Neuronal stem cell (in vitro differentiated cells): ENCODE results near the gene ECHDC1.

Experiments used
- DNase-seq: peaks from one replicate; pipeline ENCODE4 v3.0.0-alpha.2; 2013; ENCODE audit warnings: low spot score
- H2AFZ ChIP-seq: one replicate; pipeline ENCODE4 v1.6.1; 2013; ENCODE audit warnings: mild to moderate bottlenecking, low read length, inconsistent platforms
- H2AK5ac ChIP-seq: 2 replicates; pipeline ENCODE4 v1.6.1; 2013; ENCODE audit warnings: low read depth, mild to moderate bottlenecking, inconsistent platforms, low read length, moderate library complexity, mixed read lengths
- H2BK120ac ChIP-seq: 2 replicates; pipeline ENCODE4 v1.6.1; 2013; ENCODE audit warnings: low read depth, mild to moderate bottlenecking, inconsistent platforms, low read length, moderate library complexity, mixed read lengths
- H2BK12ac ChIP-seq: one replicate; pipeline ENCODE4 v1.6.1; 2013; ENCODE audit warnings: low read length, inconsistent platforms
- H2BK15ac ChIP-seq: 2 replicates; pipeline ENCODE4 v1.6.1; 2013; ENCODE audit warnings: mild to moderate bottlenecking, low read length, inconsistent platforms, mixed read lengths
- H2BK5ac ChIP-seq: one replicate; pipeline ENCODE4 v1.6.1; 2013; ENCODE audit warnings: inconsistent platforms, mild to moderate bottlenecking, low read length, moderate library complexity
- H3K14ac ChIP-seq: one replicate; pipeline ENCODE4 v1.6.1; 2013; ENCODE audit warnings: low read length, inconsistent platforms
- H3K18ac ChIP-seq: 2 replicates; pipeline ENCODE4 v1.6.1; 2013; ENCODE audit warnings: low read length, inconsistent platforms
- H3K23ac ChIP-seq: 2 replicates; pipeline ENCODE4 v1.6.1; 2013; ENCODE audit warnings: low read depth, mild to moderate bottlenecking, mixed read lengths, low read length, inconsistent platforms; ENCODE audit not compliant: poor library complexity
- H3K27ac ChIP-seq: replicated peaks from 3 replicates; pipeline ENCODE4 v1.5.1; 2013; ENCODE audit warnings: low read length, inconsistent platforms
- H3K27me3 ChIP-seq, 3 experiments: 2 replicates each; pipeline ENCODE4 v1.6.1; 2013; ENCODE audit warnings: low read length in 3 of 3, mild to moderate bottlenecking in 2 of 3, inconsistent platforms in 1 of 3, low read depth in 1 of 3, mixed read lengths in 1 of 3, moderate library complexity in 1 of 3; ENCODE audit not compliant: control insufficient read depth in 3 of 3, insufficient read depth in 3 of 3
- H3K36me3 ChIP-seq, 2 donors: replicated peaks in 1 of 2; 2 replicates each; pipeline ENCODE4 v1.6.1; 2013; ENCODE audit warnings: low read length in 2 of 2; ENCODE audit not compliant: control insufficient read depth in 2 of 2, insufficient read depth in 2 of 2
- H3K4ac ChIP-seq: 2 replicates; pipeline ENCODE4 v1.6.1; 2013; ENCODE audit warnings: inconsistent platforms, mild to moderate bottlenecking, low read length, moderate library complexity
- H3K4me1 ChIP-seq, 2 donors: 1 replicate in 1 of 2; 2 replicates in 1 of 2; pipeline ENCODE4 v1.6.1; 2013; ENCODE audit warnings: low read length in 2 of 2, low read depth in 1 of 2; ENCODE audit not compliant: control insufficient read depth in 2 of 2, insufficient read depth in 1 of 2
- H3K4me2 ChIP-seq: one replicate; pipeline ENCODE4 v1.6.1; 2013; ENCODE audit warnings: mild to moderate bottlenecking, low read length, inconsistent platforms; ENCODE audit not compliant: insufficient read depth, poor library complexity, severe bottlenecking
- H3K4me3 ChIP-seq, 2 donors: 2 replicates each; pipeline ENCODE4 v1.5.1; 2013; ENCODE audit warnings: low read length in 2 of 2, mild to moderate bottlenecking in 2 of 2, inconsistent platforms in 1 of 2, moderate library complexity in 1 of 2
- H3K79me1 ChIP-seq: one replicate; pipeline ENCODE4 v1.6.1; 2013; ENCODE audit warnings: low read depth, mild to moderate bottlenecking, inconsistent platforms, low read length, moderate library complexity
- H3K9ac ChIP-seq: one replicate; pipeline ENCODE4 v1.6.1; 2013; ENCODE audit warnings: mild to moderate bottlenecking, low read depth, low read length, inconsistent platforms; ENCODE audit not compliant: poor library complexity
- H3K9me3 ChIP-seq, 2 donors: replicated peaks in 1 of 2; 2 replicates each; pipeline versions ENCODE3 to v1.6.1; 2013; ENCODE audit warnings: low read length in 2 of 2, mild to moderate bottlenecking in 2 of 2, inconsistent platforms in 1 of 2, low read depth in 1 of 2, mixed read lengths in 1 of 2, moderate library complexity in 1 of 2; ENCODE audit not compliant: control insufficient read depth in 2 of 2, insufficient read depth in 1 of 2
- H4K8ac ChIP-seq: one replicate; pipeline ENCODE4 v1.6.1; 2013; ENCODE audit warnings: low read depth, mild to moderate bottlenecking, inconsistent platforms, low read length, moderate library complexity
- H4K91ac ChIP-seq: one replicate; pipeline ENCODE4 v1.6.1; 2013; ENCODE audit warnings: low read length, low read depth, mild to moderate bottlenecking, inconsistent platforms; ENCODE audit not compliant: poor library complexity
- WGBS, 2 donors: extraction: QIAGEN DNeasy Blood & Tissue Kit; methylation state at CpG; one replicate each; pipeline ENCODE4 v1.1.7; 2013; ENCODE audit warnings: missing lambda C conversion rate in 2 of 2, mixed read lengths in 1 of 2; ENCODE audit not compliant: insufficient read length in 2 of 2, insufficient replicate concordance in 1 of 2; ENCODE audit errors: extremely low coverage in 2 of 2; 5-methylcytosine and 5-hydroxymethylcytosine counted together

The ECHDC1 gene

DNA sequence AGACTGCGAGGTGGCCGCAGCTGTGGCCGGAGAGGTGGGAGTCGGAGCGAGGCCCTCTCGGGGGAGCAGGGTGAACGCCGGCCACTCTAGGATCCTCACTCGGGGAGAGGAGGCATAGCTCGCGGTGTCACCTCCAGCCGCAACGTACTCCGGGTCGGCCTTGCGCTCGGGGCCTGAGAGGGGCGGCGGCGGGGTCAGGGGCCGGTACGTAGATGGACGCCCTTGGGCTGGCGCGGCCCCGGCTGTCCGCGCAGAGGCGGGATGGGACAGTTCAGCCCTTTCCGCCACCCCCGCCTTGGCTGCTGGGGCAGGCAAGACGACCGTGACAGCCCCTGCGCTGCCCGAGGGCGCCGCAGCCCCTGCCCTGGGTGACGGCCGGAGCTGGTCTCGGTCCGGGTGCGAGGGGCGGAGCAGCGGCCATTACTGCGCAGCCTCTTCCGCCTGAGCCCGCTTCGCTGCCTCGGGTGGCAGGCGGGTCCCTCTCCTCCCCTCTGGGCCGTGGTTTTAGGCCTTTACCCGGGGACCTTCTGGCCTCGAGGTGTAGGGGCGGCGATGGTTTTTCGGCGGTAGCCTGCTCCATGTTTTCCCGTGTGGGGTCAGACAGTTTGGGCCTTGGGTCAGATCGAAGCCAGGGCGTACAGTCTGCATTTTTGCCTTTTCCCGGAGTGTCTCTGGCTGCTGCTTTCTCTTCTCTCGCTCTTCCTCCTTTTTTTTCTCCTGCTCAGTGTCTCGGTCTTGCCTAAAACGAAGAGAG lies 76.3 kb downstream of the ECHDC1 start:
- H3K4me3 ChIP-seq, result peak overlapping the region; percentile 93 to 97
- H3K36me3 ChIP-seq, result peaks cover 0 to 16% of the 10 kb centered on the region in 2 donors
- H3K18ac ChIP-seq, result peak overlapping the region; percentile 99
- H3K27ac ChIP-seq, result peak overlapping the region; percentile 97
- H3K4me1 ChIP-seq, result no peaks in the 10 kb centered on the region
- peak overlapping the region; percentile 99 for H3K14ac ChIP-seq
- H3K9ac ChIP-seq, result peak overlapping the region; percentile 100
- peak overlapping the region; percentile 99 for H2AFZ ChIP-seq
- H2BK5ac ChIP-seq, result peak overlapping the region; percentile 99
- WGBS, 2 donors, result no CpG with 5 or more reads among the region's 64 CpGs
- peak overlapping the region; percentile 43 for H4K8ac ChIP-seq
- H4K91ac ChIP-seq, result peak overlapping the region; percentile 53
- peak overlapping the region; percentile 71 for H2AK5ac ChIP-seq
- H3K4me2 ChIP-seq, result peak overlapping the region; percentile 54
- no peaks in the 10 kb centered on the region for H3K27me3 ChIP-seq
- no peak for DNase-seq
- H2BK12ac ChIP-seq, result peak overlapping the region; percentile 41
- peak overlapping the region; percentile 38 for H2BK15ac ChIP-seq
- no peaks in the 10 kb centered on the region for H3K79me1 ChIP-seq
- H3K23ac ChIP-seq, result peak overlapping the region; percentile 98
- H3K4ac ChIP-seq, result no peak overlapping the region
- peaks cover 0 to 3% of the 10 kb centered on the region in 2 donors for H3K9me3 ChIP-seq
- peak overlapping the region; percentile 28 for H2BK120ac ChIP-seq

DNA sequence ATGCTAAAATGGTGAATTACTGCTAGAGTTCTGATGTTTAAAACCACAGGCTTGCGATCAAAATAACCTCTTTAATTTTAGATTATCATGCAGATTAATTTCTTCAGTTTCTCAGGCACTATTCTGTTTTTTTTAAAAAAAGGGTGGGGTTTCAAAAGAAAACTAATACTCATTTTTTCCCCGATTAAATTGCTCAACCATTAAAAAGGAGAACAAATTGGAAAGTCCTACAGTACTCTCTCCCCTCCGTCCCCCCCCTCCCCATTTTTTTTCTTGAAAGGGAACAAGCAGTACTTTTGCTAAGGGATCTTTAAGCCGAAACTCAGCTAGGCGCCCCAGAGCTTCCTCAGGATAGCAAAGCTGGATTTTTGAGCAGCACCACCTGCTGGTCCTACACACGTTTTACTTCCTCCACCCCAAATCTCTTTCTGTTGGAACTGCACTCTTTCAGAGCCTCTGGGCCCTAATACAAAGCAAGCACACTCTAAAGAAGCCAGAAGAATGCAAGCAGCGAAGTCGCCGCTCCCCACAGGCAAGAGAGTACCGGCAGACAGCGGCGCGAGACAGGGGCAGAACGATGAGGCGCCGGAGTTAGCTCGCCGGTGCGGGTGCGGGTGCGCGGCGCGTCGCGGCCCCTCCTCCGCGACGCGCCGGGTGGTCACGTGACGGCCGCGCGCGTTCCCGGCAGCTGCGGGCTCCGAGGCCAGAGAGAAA lies 77.1 kb downstream of the ECHDC1 start, which contains the start of gene RNF146:
Gene RNF146, plus strand, starts transcription at position 687 of the 714 bp plus-strand sequence. CDS start 13,475 bp downstream, outside the sequence.
- no CpG with 5 or more reads among the region's 40 CpGs for WGBS, 2 donors
- H2AFZ ChIP-seq, result peak within 1 kb of the TSS; percentile 99
- peak within 1 kb of the TSS; percentile 43 for H4K8ac ChIP-seq
- peak within 1 kb of the TSS; percentile 98 for H3K23ac ChIP-seq
- no peaks in the 10 kb centered on the region for H3K4me1 ChIP-seq
- H2BK120ac ChIP-seq, result peak within 1 kb of the TSS; percentile 28
- H3K27ac ChIP-seq, result peak within 1 kb of the TSS; percentile 97
- peak within 1 kb of the TSS; percentile 93 to 97 for H3K4me3 ChIP-seq
- peak within 1 kb of the TSS; percentile 54 for H3K4me2 ChIP-seq
- peak within 1 kb of the TSS; percentile 53 for H4K91ac ChIP-seq
- peaks cover 0 to 3% of the 10 kb centered on the region in 2 donors for H3K9me3 ChIP-seq
- H2BK12ac ChIP-seq, result peak within 1 kb of the TSS; percentile 41
- peak within 1 kb of the TSS; percentile 38 for H2BK15ac ChIP-seq
- H3K9ac ChIP-seq, result peak within 1 kb of the TSS; percentile 100
- H2BK5ac ChIP-seq, result peak within 1 kb of the TSS; percentile 99
- peak within 1 kb of the TSS; percentile 99 for H3K14ac ChIP-seq
- H3K4ac ChIP-seq, result no peak within 1 kb of the TSS
- H3K79me1 ChIP-seq, result no peaks in the 10 kb centered on the region
- peaks cover 0 to 8% of the 10 kb centered on the region in 2 donors for H3K36me3 ChIP-seq
- H2AK5ac ChIP-seq, result peak within 1 kb of the TSS; percentile 71
- peak within 1 kb of the TSS; percentile 99 for H3K18ac ChIP-seq
- no peaks in the 10 kb centered on the region for H3K27me3 ChIP-seq
- peak; percentile 85 for DNase-seq

- H3K79me1 ChIP-seq, result no peaks in the 10 kb centered on the region
- no peak overlapping the region for H2BK15ac ChIP-seq
- H4K8ac ChIP-seq, result no peak overlapping the region
- H2BK120ac ChIP-seq, result no peak overlapping the region
- no peak overlapping the region for H2BK12ac ChIP-seq
- no peaks in the 10 kb centered on the region for H3K36me3 ChIP-seq
- H3K4me1 ChIP-seq, result no peaks in the 10 kb centered on the region
- H3K14ac ChIP-seq, result no peak overlapping the region
- WGBS, 2 donors, result no CpG with 5 or more reads among the region's 4 CpGs
- no peak overlapping the region for H4K91ac ChIP-seq
- no peaks in the 10 kb centered on the region for H3K27me3 ChIP-seq
- H2AK5ac ChIP-seq, result no peak overlapping the region
- no peak overlapping the region for H3K4ac ChIP-seq
- H3K23ac ChIP-seq, result no peak overlapping the region
- no peak for DNase-seq
- no peak overlapping the region for H3K18ac ChIP-seq
- H2BK5ac ChIP-seq, result no peak overlapping the region
- H3K9me3 ChIP-seq, result no peaks in the 10 kb centered on the region
- H3K27ac ChIP-seq, result no peak overlapping the region
- no peak overlapping the region for H2AFZ ChIP-seq
- no peak overlapping the region for H3K9ac ChIP-seq
- no peak overlapping the region for H3K4me2 ChIP-seq
- H3K4me3 ChIP-seq, result no peak overlapping the region
Measured at GRCh38 chr6:127263481-127263880, 79.9 kb downstream of the ECHDC1 start.

DNA sequence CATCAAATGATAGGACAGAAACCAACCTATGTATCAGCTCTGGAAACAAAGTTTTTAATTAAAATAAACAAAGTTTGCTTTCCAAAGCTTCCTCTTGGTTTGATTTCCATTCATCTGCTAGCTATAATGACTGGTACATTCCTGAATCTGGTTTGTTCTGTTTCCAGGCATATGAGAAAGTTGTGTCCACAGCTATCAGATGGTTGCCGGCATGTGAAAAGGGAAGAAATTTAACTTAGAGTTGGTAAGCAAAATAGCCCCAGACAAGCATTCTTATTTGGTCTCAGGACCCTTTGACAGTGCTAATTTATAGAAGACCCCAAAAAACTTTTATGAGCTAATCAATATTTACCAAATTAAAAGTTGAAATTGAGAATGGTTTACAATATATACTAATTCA lies 80.5 kb downstream of the ECHDC1 start:
- no peaks in the 10 kb centered on the region for H3K4me1 ChIP-seq
- H2BK15ac ChIP-seq, result no peak overlapping the region
- no peak overlapping the region for H4K91ac ChIP-seq

More for the DNA sequence above, 80.5 kb downstream of the ECHDC1 start:
- Histone ChIP-seq H2AFZ (no peak overlapping the region), H3K4me2 (no peak overlapping the region), H3K9me3 (no peaks in the 10 kb centered on the region), H3K27me3 (no peaks in the 10 kb centered on the region), H3K4ac (no peak overlapping the region), H3K79me1 (no peaks in the 10 kb centered on the region), H3K4me3 (no peak overlapping the region), H3K27ac (no peak overlapping the region), H2BK12ac (no peak overlapping the region), H4K8ac (no peak overlapping the region), H2BK5ac (no peak overlapping the region), H2AK5ac (no peak overlapping the region), H3K14ac (no peak overlapping the region), H3K23ac (no peak overlapping the region), H2BK120ac (no peak overlapping the region), H3K36me3 (no peaks in the 10 kb centered on the region), H3K9ac (no peak overlapping the region), H3K18ac (no peak overlapping the region)
- no CpG with 5 or more reads among the region's 1 CpG for WGBS, 2 donors
- no peak for DNase-seq
